Endothelial cell of umbilical vein (primary cell): ENCODE results near the gene APLN. TPM values are rescaled to one million over a fixed set of nuclear protein-coding genes. Genes with fewer than 3 reads are reported as not detected.

Experiments
- BruUV-seq: library from RNA; stranded (reverse); fragments of 400-500 nt; replicated peaks from 2 replicates; lab custom pipeline; 2021; lab: Mats Ljungman, UMichigan
- CTCF ChIA-PET: fragments of 300-600, 350-600 bp; sonication (Branson Sonifier 250); formaldehyde crosslinking; loops from one replicate; lab custom pipeline; 2021; ENCODE audit warnings: antibody characterized with exemption, inconsistent platforms; lab: Charles Lee
- POLR2A ChIA-PET: fragments of 300-600, 350-600 bp; sonication (Branson Sonifier 250); formaldehyde crosslinking; loops from one replicate; lab custom pipeline; 2021; ENCODE audit warnings: antibody characterized with exemption, inconsistent platforms; lab: Charles Lee
- DNase-seq: peaks from one replicate; pipeline ENCODE4 v3.0.0-alpha.2; 2011; ENCODE audit warnings: low read depth, low spot score
- FAIRE-seq: peaks from 2 replicates; lab custom pipeline; 2011; peaks lifted over from hg19 to GRCh38; lab: Jason Lieb, UNC
- H2AFZ ChIP-seq: 2 replicates; pipeline ENCODE4 v1.6.0; 2012; ENCODE audit warnings: low read depth, low read length, control low read depth, inconsistent platforms
- H3K27ac ChIP-seq: 2 replicates; pipeline ENCODE4 v1.5.1; 2011; ENCODE audit warnings: low read depth, mild to moderate bottlenecking, control low read depth, low read length, moderate library complexity; ENCODE audit not compliant: insufficient read depth
- H3K27me3 ChIP-seq, 2 experiments: 2 replicates each; pipeline versions ENCODE4 v1.6.0 to v1.6.1; 2011; ENCODE audit warnings: low read length in 2 of 2, mixed read lengths in 1 of 2; ENCODE audit not compliant: control insufficient read depth in 2 of 2, insufficient read depth in 2 of 2
- H3K36me3 ChIP-seq, 2 experiments: 2 replicates in 1 of 2; 3 replicates in 1 of 2; pipeline ENCODE4 v1.5.1; 2011; ENCODE audit warnings: low read length in 2 of 2, mild to moderate bottlenecking in 1 of 2, moderate library complexity in 1 of 2; ENCODE audit not compliant: control insufficient read depth in 2 of 2, insufficient read depth in 2 of 2; ENCODE audit errors: extremely low read depth in 1 of 2
- H3K4me1 ChIP-seq: 3 replicates; pipeline ENCODE4 v1.5.1; 2011; ENCODE audit warnings: mild to moderate bottlenecking, low read length; ENCODE audit not compliant: control insufficient read depth, insufficient read depth; ENCODE audit errors: extremely low read depth
- H3K4me2 ChIP-seq: 2 replicates; pipeline ENCODE4 v1.6.1; 2011; ENCODE audit warnings: low read length, control low read depth, mixed read lengths; ENCODE audit not compliant: insufficient read depth
- H3K4me3 ChIP-seq, 3 experiments: fragments of 200-600 bp in 1 of 3; sonication (generic), shearing (Covaris generic) in 1 of 3; replicated peaks in 1 of 3; 2 replicates each; pipeline ENCODE4 v1.5.1; 2011 to 2016; ENCODE audit warnings: control low read depth in 3 of 3, low read length in 3 of 3, mild to moderate bottlenecking in 2 of 3, inconsistent platforms in 1 of 3, low read depth in 1 of 3, moderate library complexity in 1 of 3; ENCODE audit not compliant: insufficient read depth in 1 of 3
- H3K79me2 ChIP-seq: 2 replicates; pipeline ENCODE4 v1.6.0; 2012; ENCODE audit warnings: low read length, inconsistent platforms; ENCODE audit not compliant: control insufficient read depth, insufficient read depth
- H3K9ac ChIP-seq: replicated peaks from 2 replicates; pipeline ENCODE3; 2011; ENCODE audit warnings: low read length, control low read depth; ENCODE audit not compliant: insufficient read depth; ENCODE audit errors: extremely low read depth
- H3K9me1 ChIP-seq: replicated peaks from 3 replicates; pipeline ENCODE4 v1.6.0; 2011; ENCODE audit warnings: mild to moderate bottlenecking, low read length; ENCODE audit not compliant: control insufficient read depth, insufficient read depth; ENCODE audit errors: extremely low read depth
- H3K9me3 ChIP-seq: replicated peaks from 2 replicates; pipeline ENCODE4 v1.5.1; 2012; ENCODE audit warnings: low read length, inconsistent platforms; ENCODE audit not compliant: control insufficient read depth, insufficient read depth
- H4K20me1 ChIP-seq: replicated peaks from 2 replicates; pipeline ENCODE3; 2011; ENCODE audit warnings: mild to moderate bottlenecking, low read length; ENCODE audit not compliant: control insufficient read depth, insufficient read depth; ENCODE audit errors: extremely low read depth
- EZH2 ChIP-seq: IDR thresholded peaks from 2 replicates; pipeline ENCODE4 v1.6.1; 2012; ENCODE audit warnings: borderline replicate concordance, low read depth, mild to moderate bottlenecking, moderate library complexity, low read length, inconsistent platforms; ENCODE audit not compliant: severe bottlenecking
- FOS ChIP-seq: IDR thresholded peaks from 2 replicates; pipeline ENCODE4 v1.6.1; 2011; ENCODE audit warnings: mild to moderate bottlenecking, low read length, moderate library complexity, borderline replicate concordance; ENCODE audit not compliant: insufficient read depth
- GATA2 ChIP-seq: IDR thresholded peaks from 2 replicates; pipeline ENCODE4 v1.7.0; 2011; ENCODE audit warnings: low read depth, mild to moderate bottlenecking, moderate library complexity, mixed read lengths, low read length; ENCODE audit not compliant: insufficient read length, insufficient read depth
- JUN ChIP-seq: IDR thresholded peaks from 2 replicates; pipeline ENCODE4 v1.6.1; 2011; ENCODE audit warnings: borderline replicate concordance, low read depth; ENCODE audit not compliant: insufficient read length, insufficient read depth
- MYC ChIP-seq: IDR thresholded peaks from one replicate; pipeline ENCODE4 v1.6.1; 2011; ENCODE audit warnings: mild to moderate bottlenecking, low read depth, low read length
- POLR2A ChIP-seq: IDR thresholded peaks from 2 replicates; pipeline ENCODE4 v1.6.1; 2012; ENCODE audit warnings: low read depth, mild to moderate bottlenecking, control low read depth, low read length
- POLR2AphosphoS5 ChIP-seq: IDR thresholded peaks from 2 replicates; pipeline ENCODE4 v1.6.1; 2012; ENCODE audit warnings: low read depth, mild to moderate bottlenecking, control low read depth, low read length, moderate library complexity; ENCODE audit not compliant: insufficient read depth
- dilution Hi-C: fragments of 300-500 bp; cut with MboI; formaldehyde crosslinking; loops from one replicate; pipeline ENCODE4 v1.15.0; 2019; ENCODE audit warnings: low sequenced_read_pairs; ENCODE audit not compliant: extremely low pct_ligation_motif_present
- intact Hi-C: fragments of 100-400 bp; cut with micrococcal nuclease; formaldehyde crosslinking; loops from one replicate; pipeline ENCODE4 v1.10.0; 2022
- polyA plus RNA-seq, 4 experiments: library from polyadenylated mRNA; depleted of rRNA in 3 of 4; stranded (reverse) in 3 of 4; unstranded in 1 of 4; fragments of >200 nt; gene quantifications; 2 replicates each; pipeline versions ENCODE4 v1.2.1 to v1.2.3, GENCODE V29; 2011 to 2012; ENCODE audit warnings: missing spikeins in 1 of 4
- total RNA-seq: library from RNA; stranded (reverse); gene quantifications from 2 replicates; pipeline ENCODE4 v1.2.3, GENCODE V29; 2021
- TF ChIP-seq, protein P1 (sequence below), 2 donors: IDR thresholded peaks; 1 replicate in 1 of 2; 2 replicates in 1 of 2; pipeline ENCODE4 v1.5.1; 2011; ENCODE audit warnings: low read length in 2 of 2, mild to moderate bottlenecking in 2 of 2, moderate library complexity in 2 of 2, control low read depth in 1 of 2, inconsistent platforms in 1 of 2, low read depth in 1 of 2; ENCODE audit not compliant: insufficient read depth in 1 of 2; ENCODE audit errors: extremely low read depth in 1 of 2
- TF ChIP-seq, protein P2 (sequence below): IDR thresholded peaks from 2 replicates; pipeline ENCODE4 v1.6.1; 2011; ENCODE audit not compliant: insufficient read depth, insufficient read length

Gene APLN
- total and polyA plus RNA-seq, 2 donors (not counting 3 experiments of a cell fraction or from before 2014, with no cell fraction given) = 230 to 466 TPM

DNA sequence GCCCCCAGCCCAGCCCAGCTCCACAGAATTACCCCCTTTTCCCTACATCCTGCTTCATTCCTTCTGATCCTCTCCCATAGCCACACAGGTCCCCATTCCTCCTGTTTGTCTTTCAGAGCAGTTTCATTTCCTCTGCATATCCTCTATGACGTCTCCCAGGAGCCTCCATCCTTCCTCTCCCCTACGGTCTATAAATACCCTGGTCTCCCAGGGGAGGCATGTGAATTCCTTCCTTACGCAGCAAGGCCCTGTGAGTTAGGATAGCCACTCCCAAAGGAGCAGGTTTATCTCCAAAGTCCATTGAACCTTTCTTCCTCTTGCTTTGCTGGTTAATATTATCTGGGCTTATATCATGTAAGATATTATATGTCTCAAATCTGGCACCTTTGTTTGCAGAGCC lies 8.4 kb upstream of the APLN start:
- FAIRE-seq = no peak
- CTCF ChIA-PET = no interaction called here
- Histone ChIP-seq H4K20me1 (no peaks in the 10 kb centered on the region), H3K36me3 (no peaks in the 10 kb centered on the region), H3K9ac (peak overlapping the region; percentile 20), H2AFZ (no peak overlapping the region), H3K27me3 (no peaks in the 10 kb centered on the region), H3K9me3 (no peaks in the 10 kb centered on the region), H3K9me1 (no peaks in the 10 kb centered on the region), H3K4me1 (peaks cover 45% of the 10 kb centered on the region), H3K4me3 (no peak overlapping the region), H3K79me2 (no peaks in the 10 kb centered on the region), H3K27ac (peak overlapping the region; percentile 66), H3K4me2 (peak overlapping the region; percentile 25)
- TF ChIP-seq, protein P1, sequence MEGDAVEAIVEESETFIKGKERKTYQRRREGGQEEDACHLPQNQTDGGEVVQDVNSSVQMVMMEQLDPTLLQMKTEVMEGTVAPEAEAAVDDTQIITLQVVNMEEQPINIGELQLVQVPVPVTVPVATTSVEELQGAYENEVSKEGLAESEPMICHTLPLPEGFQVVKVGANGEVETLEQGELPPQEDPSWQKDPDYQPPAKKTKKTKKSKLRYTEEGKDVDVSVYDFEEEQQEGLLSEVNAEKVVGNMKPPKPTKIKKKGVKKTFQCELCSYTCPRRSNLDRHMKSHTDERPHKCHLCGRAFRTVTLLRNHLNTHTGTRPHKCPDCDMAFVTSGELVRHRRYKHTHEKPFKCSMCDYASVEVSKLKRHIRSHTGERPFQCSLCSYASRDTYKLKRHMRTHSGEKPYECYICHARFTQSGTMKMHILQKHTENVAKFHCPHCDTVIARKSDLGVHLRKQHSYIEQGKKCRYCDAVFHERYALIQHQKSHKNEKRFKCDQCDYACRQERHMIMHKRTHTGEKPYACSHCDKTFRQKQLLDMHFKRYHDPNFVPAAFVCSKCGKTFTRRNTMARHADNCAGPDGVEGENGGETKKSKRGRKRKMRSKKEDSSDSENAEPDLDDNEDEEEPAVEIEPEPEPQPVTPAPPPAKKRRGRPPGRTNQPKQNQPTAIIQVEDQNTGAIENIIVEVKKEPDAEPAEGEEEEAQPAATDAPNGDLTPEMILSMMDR (IDR thresholded peaks at IDR 0.05; ENCODE audit: extremely low read depth in 1 of 2, insufficient read depth in 1 of 2, low read depth in 1 of 2, low read length in 2 of 2) = no peak
- peak; percentile 9 for TF ChIP-seq FOS
- DNase-seq = peak; percentile 25
- POLR2A ChIA-PET = interaction anchor here (1.0 kb wide), 1 partner anchor 9 kb away, joined by 4 read pairs; the partner anchor contains the start of gene APLN
- no TSS peak for BruUV-seq
- dilution Hi-C loops = no loop called here
- intact Hi-C loops = no loop called here

DNA sequence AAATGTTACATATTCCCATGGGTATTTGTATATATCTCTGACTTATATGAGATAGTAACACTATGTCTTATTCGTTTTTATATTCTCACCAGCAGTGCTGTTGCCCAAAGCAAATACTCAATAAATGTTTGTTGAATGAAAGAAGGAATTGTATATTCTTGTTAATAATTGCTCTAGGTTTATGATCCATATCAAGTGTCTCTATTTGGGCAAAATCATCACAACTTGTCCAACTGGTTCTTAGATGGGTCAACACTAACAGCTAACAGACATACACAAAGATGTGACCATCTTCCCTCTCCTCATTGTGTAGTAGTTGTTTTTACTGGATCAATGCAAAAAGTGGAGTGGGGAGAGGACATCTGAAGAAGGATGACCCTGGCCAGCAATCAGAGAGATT lies 6.6 kb upstream of the APLN start:
- Histone ChIP-seq H3K9ac (no peak overlapping the region), H3K9me3 (no peaks in the 10 kb centered on the region), H4K20me1 (no peaks in the 10 kb centered on the region), H3K79me2 (no peaks in the 10 kb centered on the region), H3K9me1 (no peaks in the 10 kb centered on the region), H3K36me3 (no peaks in the 10 kb centered on the region), H3K4me3 (no peak overlapping the region), H3K27ac (no peak overlapping the region), H3K4me1 (peaks cover 30% of the 10 kb centered on the region), H3K27me3 (no peaks in the 10 kb centered on the region), H2AFZ (no peak overlapping the region), H3K4me2 (no peak overlapping the region)
- BruUV-seq = no TSS peak
- CTCF ChIA-PET = interaction anchor here (1.1 kb wide), 1 partner anchor 65 kb away, joined by 5 read pairs; no protein-coding TSS in a partner anchor
- dilution Hi-C loops (no loop called here), intact Hi-C loops (no loop called here)
- FAIRE-seq (no peak), DNase-seq (no peak)
- POLR2A ChIA-PET = no interaction called here
- TF ChIP-seq, protein P1 (IDR thresholded peaks at IDR 0.05; ENCODE audit: extremely low read depth in 1 of 2, insufficient read depth in 1 of 2, low read depth in 1 of 2, low read length in 2 of 2) = no peak
- TF ChIP-seq POLR2AphosphoS5 = no peak
- TF ChIP-seq, protein P2, sequence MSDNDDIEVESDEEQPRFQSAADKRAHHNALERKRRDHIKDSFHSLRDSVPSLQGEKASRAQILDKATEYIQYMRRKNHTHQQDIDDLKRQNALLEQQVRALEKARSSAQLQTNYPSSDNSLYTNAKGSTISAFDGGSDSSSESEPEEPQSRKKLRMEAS = no peak
- no peak for TF ChIP-seq GATA2
- no peak for TF ChIP-seq POLR2A
- no peak for TF ChIP-seq JUN
- TF ChIP-seq FOS = no peak
- TF ChIP-seq MYC = no peak
- TF ChIP-seq EZH2 = no peak
